ENCODE measurements around the gene NHLRC1.
"Not testable (repeated sequence)": the region's sequence is repeated elsewhere in the genome, so short reads cannot be mapped to it uniquely, and the experiment has no call there.

The NHLRC1 gene

GRCh38 chr6:18122128-18123093 is at the start of gene NHLRC1:
TSS of gene NHLRC1 (minus strand) at chr6:18122677. CDS start at chr6:18122606, 71 bp downstream.
- peak; percentile 54 for DNase-seq (ENCODE audit: low read depth, low spot score)

- DNase-seq (ENCODE audit: low read depth, low spot score), result no peak
Observed at GRCh38 chr6:18171871-18172270, 49.4 kb upstream of the NHLRC1 start.

- no peak for DNase-seq (ENCODE audit: low read depth, low spot score)
Observed at GRCh38 chr6:18168264-18168663, 45.8 kb upstream of the NHLRC1 start.

GRCh38 chr6:18166312-18167036 is 44.0 kb upstream of the NHLRC1 start:
- peak; percentile 40 for DNase-seq (ENCODE audit: low read depth, low spot score)

GRCh38 chr6:18165751-18166150 is 43.3 kb upstream of the NHLRC1 start:
- no peak for DNase-seq (ENCODE audit: low read depth, low spot score)

GRCh38 chr6:18162401-18162800 is 39.9 kb upstream of the NHLRC1 start:
- DNase-seq (ENCODE audit: low read depth, low spot score), result no peak

GRCh38 chr6:18161431-18161830 is 39.0 kb upstream of the NHLRC1 start:
- DNase-seq (ENCODE audit: low read depth, low spot score), result no peak

GRCh38 chr6:18160911-18161310 is 38.4 kb upstream of the NHLRC1 start:
- DNase-seq (ENCODE audit: low read depth, low spot score), result no peak

GRCh38 chr6:18155864-18156421 is 33.5 kb upstream of the NHLRC1 start:
- DNase-seq (ENCODE audit: low read depth, low spot score), result no peak

GRCh38 chr6:18155150-18155863 is 32.8 kb upstream of the NHLRC1 start, which contains the start of gene KDM1B:
TSS of gene KDM1B (plus strand) at chr6:18155422. CDS start at chr6:18159896, 4,474 bp downstream.
- peak; percentile 94 for DNase-seq (ENCODE audit: low read depth, low spot score)

GRCh38 chr6:18154507-18155149 is 32.2 kb upstream of the NHLRC1 start, which contains the start of gene TPMT:
TSS of gene TPMT (minus strand) at chr6:18155077. CDS start at chr6:18149127, 5,950 bp downstream.
- DNase-seq (ENCODE audit: low read depth, low spot score), result no peak

- DNase-seq (ENCODE audit: low read depth, low spot score), result no peak
Observed at GRCh38 chr6:18153311-18153703, 30.8 kb upstream of the NHLRC1 start.

- DNase-seq (ENCODE audit: low read depth, low spot score), result no peak
Observed at GRCh38 chr6:18151801-18152200, 29.3 kb upstream of the NHLRC1 start.

- DNase-seq (ENCODE audit: low read depth, low spot score), result not testable (repeated sequence)
Observed at GRCh38 chr6:18151391-18151790, 28.9 kb upstream of the NHLRC1 start.

GRCh38 chr6:18148304-18149025 is 26.0 kb upstream of the NHLRC1 start:
- no peak for DNase-seq (ENCODE audit: low read depth, low spot score)

- DNase-seq (ENCODE audit: low read depth, low spot score), result no peak
Observed at GRCh38 chr6:18147616-18148015, 25.1 kb upstream of the NHLRC1 start.

- DNase-seq (ENCODE audit: low read depth, low spot score), result no peak
Observed at GRCh38 chr6:18147160-18147559, 24.7 kb upstream of the NHLRC1 start.

GRCh38 chr6:18142591-18142861 is 20.0 kb upstream of the NHLRC1 start:
- no peak for DNase-seq (ENCODE audit: low read depth, low spot score)

GRCh38 chr6:18141805-18142590 is 19.5 kb upstream of the NHLRC1 start:
- DNase-seq (ENCODE audit: low read depth, low spot score), result no peak
